Right renal cortex interstitium (tissue), 3 donors: ENCODE results near the gene WDR93. TPM values are rescaled to one million over a fixed set of nuclear protein-coding genes. Genes with fewer than 3 reads are reported as not detected.

Source experiments
- DNase-seq, 3 donors: peaks; one replicate each; pipeline ENCODE4 v3.0.0-alpha.2; 2013; ENCODE audit warnings: low read depth in 3 of 3, low spot score in 2 of 3
- polyA plus RNA-seq, 3 donors: library from polyadenylated mRNA; unstranded; fragments of 120-200 nt; gene quantifications; one replicate each; pipeline ENCODE4 v1.2.1, GENCODE V29; 2013; ENCODE audit not compliant: insufficient read length in 3 of 3

The WDR93 gene
- polyA plus RNA-seq, 3 donors: 1.9 to 3.0 (median 2.3) TPM

GRCh38 chr15:89746386-89746780 is 55.8 kb downstream of the WDR93 start:
- no peak for DNase-seq

GRCh38 chr15:89747708-89748682 is 57.4 kb downstream of the WDR93 start:
- no peak for DNase-seq

GRCh38 chr15:89749054-89749453 is 58.4 kb downstream of the WDR93 start:
- DNase-seq: no peak

GRCh38 chr15:89749526-89749925 is 58.9 kb downstream of the WDR93 start:
- no peak for DNase-seq

GRCh38 chr15:89749951-89750559 is 59.4 kb downstream of the WDR93 start:
- no peak for DNase-seq

- DNase-seq: peak; percentile 72 to 83 (median 82)
These were observed 60.2 kb downstream of the WDR93 start, which contains the start of gene MESP1 for GRCh38 chr15:89750560-89751542. Gene MESP1 (minus strand): TSS chr15:89751249. CDS start chr15:89751231, 18 bp downstream.

GRCh38 chr15:89751748-89752147 is 61.1 kb downstream of the WDR93 start:
- DNase-seq: no peak

GRCh38 chr15:89753855-89754254 is 63.2 kb downstream of the WDR93 start:
- DNase-seq: no peak

- DNase-seq: no peak
These were observed 63.9 kb downstream of the WDR93 start for GRCh38 chr15:89754361-89755154.

- DNase-seq: no peak
These were observed 65.1 kb downstream of the WDR93 start for GRCh38 chr15:89755701-89756100.

- no peak for DNase-seq
These were observed 66.3 kb downstream of the WDR93 start for GRCh38 chr15:89756897-89757296.

GRCh38 chr15:89758283-89758682 is 67.7 kb downstream of the WDR93 start:
- DNase-seq: no peak

- no peak for DNase-seq
These were observed 68.4 kb downstream of the WDR93 start for GRCh38 chr15:89758981-89759380.

GRCh38 chr15:89759835-89760234 is 69.2 kb downstream of the WDR93 start:
- no peak for DNase-seq

GRCh38 chr15:89760303-89761008 is 69.8 kb downstream of the WDR93 start:
- DNase-seq: no peak

GRCh38 chr15:89761009-89761831 is 70.6 kb downstream of the WDR93 start:
- no peak for DNase-seq

GRCh38 chr15:89761929-89762328 is 71.3 kb downstream of the WDR93 start:
- no peak for DNase-seq

GRCh38 chr15:89765694-89766093 is 75.1 kb downstream of the WDR93 start:
- no peak for DNase-seq
